GM13977 (cell line): ENCODE data around the gene MNS1.
A peak's percentile ranks its signal among the peaks of the same experiment; 100 is the strongest.

Experiments
- DNase-seq: peaks from one replicate; pipeline ENCODE4 v3.0.0; 2012; ENCODE audit warnings: low spot score
- in situ Hi-C: fragments of 300-500 bp; cut with MboI; formaldehyde crosslinking; loops from one replicate; pipeline ENCODE4 v1.12.0; 2022; ENCODE audit warnings: low sequenced_read_pairs, low pct_unique_long_range_greater_than_20kb, mixed read lengths, inconsistent platforms; ENCODE audit not compliant: unreplicated experiment
- TF ChIP-seq, protein P1 (sequence below): IDR thresholded peaks from 2 replicates; pipeline ENCODE4 v1.5.1; 2012; ENCODE audit warnings: mild to moderate bottlenecking, control low read depth; ENCODE audit not compliant: insufficient read depth; ENCODE audit errors: extremely low read depth, missing control alignments

MNS1 gene, protein sequence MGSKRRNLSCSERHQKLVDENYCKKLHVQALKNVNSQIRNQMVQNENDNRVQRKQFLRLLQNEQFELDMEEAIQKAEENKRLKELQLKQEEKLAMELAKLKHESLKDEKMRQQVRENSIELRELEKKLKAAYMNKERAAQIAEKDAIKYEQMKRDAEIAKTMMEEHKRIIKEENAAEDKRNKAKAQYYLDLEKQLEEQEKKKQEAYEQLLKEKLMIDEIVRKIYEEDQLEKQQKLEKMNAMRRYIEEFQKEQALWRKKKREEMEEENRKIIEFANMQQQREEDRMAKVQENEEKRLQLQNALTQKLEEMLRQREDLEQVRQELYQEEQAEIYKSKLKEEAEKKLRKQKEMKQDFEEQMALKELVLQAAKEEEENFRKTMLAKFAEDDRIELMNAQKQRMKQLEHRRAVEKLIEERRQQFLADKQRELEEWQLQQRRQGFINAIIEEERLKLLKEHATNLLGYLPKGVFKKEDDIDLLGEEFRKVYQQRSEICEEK

DNA sequence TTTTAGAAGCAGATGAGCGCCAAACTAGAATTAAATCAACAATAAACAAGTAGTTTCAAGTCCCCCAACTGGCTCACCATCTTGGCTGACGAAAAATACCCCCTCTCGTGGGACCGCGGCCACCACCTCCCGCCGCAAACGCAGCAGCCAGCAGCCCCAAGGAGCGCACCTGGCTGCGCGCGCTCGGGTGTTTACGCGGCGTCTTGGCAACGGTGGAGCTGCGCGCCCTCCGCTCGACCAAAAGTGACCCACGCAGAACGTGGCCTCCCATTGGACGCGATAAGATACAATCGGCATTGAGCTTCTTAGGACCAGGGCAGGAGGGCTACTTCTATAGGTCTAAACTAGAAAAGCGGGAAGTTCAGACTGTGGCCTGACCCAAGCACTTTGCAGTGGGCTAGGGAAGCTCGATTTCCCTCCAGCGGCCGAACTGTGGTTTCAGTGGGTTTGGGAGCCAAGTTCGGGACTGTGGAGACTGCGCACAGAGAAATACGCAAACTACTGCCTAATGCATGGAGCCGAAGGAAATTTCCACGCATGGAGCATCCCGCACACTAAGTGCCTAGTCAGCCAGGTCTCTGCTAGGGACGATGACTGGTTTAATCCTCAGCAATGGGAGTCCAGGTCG, at the start of gene MNS1:
Gene MNS1 (minus strand): TSS at position 245 of the 628 bp plus-strand sequence. CDS start 165 bp downstream, at position 80.
- in situ Hi-C loops: no loop called here
- TF ChIP-seq, protein P1, sequence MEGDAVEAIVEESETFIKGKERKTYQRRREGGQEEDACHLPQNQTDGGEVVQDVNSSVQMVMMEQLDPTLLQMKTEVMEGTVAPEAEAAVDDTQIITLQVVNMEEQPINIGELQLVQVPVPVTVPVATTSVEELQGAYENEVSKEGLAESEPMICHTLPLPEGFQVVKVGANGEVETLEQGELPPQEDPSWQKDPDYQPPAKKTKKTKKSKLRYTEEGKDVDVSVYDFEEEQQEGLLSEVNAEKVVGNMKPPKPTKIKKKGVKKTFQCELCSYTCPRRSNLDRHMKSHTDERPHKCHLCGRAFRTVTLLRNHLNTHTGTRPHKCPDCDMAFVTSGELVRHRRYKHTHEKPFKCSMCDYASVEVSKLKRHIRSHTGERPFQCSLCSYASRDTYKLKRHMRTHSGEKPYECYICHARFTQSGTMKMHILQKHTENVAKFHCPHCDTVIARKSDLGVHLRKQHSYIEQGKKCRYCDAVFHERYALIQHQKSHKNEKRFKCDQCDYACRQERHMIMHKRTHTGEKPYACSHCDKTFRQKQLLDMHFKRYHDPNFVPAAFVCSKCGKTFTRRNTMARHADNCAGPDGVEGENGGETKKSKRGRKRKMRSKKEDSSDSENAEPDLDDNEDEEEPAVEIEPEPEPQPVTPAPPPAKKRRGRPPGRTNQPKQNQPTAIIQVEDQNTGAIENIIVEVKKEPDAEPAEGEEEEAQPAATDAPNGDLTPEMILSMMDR: no peak
- peak; percentile 92 for DNase-seq

DNA sequence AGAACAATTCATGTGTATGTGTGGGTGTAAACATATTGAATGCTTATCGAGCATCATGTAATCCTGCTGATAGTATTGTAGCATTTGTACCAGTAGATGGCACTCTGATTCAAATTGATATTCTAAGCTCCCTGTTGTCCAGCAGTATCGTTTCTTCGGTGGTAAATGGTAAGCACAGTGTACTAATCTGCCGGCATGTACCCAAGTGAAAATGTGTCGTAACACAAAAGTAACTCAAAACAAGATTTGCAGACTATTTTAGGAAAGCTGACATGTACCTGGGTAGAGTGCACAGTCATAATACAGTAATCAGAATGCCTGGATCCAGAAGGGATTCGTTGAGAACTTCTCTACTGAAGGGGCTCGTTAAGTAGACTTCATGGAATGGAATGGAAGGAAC, 31.7 kb upstream of the MNS1 start:
- peak; percentile 66 for DNase-seq
- in situ Hi-C loops: loop anchor here (10.0 to 25.0 kb wide), 4 partner anchors 378 to 1041 kb away; no protein-coding TSS in a partner anchor
- TF ChIP-seq, protein P1: peak; percentile 72

DNA sequence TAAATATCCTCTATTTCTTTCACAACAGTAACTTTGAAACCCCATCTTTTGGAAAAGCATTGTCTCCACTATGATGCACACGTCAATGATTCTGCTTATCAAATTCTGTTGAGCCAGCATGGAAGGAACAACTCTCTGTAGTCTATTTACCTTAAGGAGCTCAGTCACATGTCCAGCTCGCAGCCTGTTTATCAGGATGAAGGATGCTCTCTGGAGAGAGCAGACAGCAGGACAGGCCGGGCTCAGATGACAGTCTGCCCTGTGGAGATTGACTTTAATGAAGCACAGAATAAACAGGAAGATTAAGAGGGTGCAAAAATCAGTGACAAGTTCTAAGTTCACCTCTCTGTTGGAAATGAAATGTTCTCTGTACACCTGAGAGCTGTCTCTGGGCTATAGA, 30.6 kb upstream of the MNS1 start:
- no peak for DNase-seq

DNA sequence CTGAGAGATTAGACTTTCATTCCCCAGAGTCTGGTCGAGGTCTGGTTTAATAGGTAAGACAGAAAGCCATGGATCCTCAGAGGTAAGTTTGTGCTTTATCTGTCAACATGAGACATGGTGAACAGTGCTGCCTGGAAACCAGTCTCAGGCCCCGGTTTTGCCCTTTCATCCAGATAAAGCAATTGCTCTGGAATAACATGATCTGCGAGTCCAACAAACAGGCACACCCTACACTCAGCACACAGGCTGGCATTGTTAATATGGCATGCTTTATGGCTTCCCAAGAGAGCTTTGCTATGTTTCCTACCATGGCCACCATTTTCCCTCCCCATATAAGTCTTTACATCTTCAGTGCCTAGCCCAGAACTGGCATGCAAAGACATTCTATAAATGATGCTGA, 30.1 kb upstream of the MNS1 start:
- no peak for DNase-seq
- TF ChIP-seq, protein P1: no peak
- in situ Hi-C loops: loop anchor here (10.0 to 25.0 kb wide), 4 partner anchors 380 to 1042 kb away; no protein-coding TSS in a partner anchor

More for the DNA sequence above, 30.6 kb upstream of the MNS1 start:
- TF ChIP-seq, protein P1: no peak
- in situ Hi-C loops: loop anchor here (10.0 to 25.0 kb wide), 4 partner anchors 379 to 1042 kb away; no protein-coding TSS in a partner anchor

DNA sequence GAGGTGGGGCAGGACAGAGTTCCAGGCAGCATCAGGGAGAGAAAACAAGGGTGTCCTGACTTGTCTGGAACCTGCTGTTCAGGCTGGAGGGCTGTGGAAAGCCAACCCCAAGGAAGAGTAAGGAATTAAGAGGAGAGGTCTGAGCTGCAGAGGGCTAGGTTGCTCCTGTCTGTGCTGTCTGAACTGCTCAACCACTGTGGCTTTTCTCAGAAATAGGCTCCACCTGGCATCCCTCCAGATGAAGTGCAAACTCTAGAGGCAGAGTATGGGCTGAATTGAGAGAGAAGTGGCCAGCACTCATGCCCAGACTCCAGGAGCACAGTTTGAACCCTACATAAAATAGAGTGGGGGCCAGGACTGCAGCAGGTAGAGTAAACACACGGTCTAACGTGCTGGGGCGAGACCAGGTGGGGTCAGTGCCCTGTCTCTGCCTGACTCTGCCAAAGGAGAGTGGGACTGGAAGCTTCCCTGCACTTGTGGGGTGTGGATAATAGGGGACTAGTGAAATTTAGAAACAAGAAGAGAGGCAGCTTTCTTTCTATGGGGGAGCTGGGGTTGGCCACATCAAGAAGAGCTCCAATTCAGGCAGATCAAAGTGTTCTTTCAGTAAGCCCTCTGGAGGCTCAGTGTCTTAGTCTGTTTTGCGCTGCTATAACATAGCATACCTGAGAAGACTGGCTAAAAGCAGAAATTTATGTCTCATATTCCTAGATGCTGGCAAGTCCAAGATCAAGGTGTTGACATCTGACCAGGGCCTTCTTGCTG, 28.0 kb upstream of the MNS1 start:
- in situ Hi-C loops: loop anchor here (10.0 to 25.0 kb wide), 4 partner anchors 382 to 1044 kb away; no protein-coding TSS in a partner anchor
- DNase-seq: no peak

More for the DNA sequence above, 28.0 kb upstream of the MNS1 start:
- TF ChIP-seq, protein P1: no peak
